Epithelial cell of esophagus (primary cell): Measurements from ENCODE around the gene CDC42BPA.

Source experiments
- DNase-seq: peaks from one replicate; pipeline ENCODE4 v3.0.0; 2010; ENCODE audit warnings: low read depth
- H3K4me3 ChIP-seq: 2 replicates; pipeline ENCODE4 v1.5.1; 2011; ENCODE audit warnings: mild to moderate bottlenecking, low read length, control low read depth
- TF ChIP-seq, protein P1 (sequence below): IDR thresholded peaks from 2 replicates; pipeline ENCODE4 v1.5.1; 2011; ENCODE audit warnings: low read depth, mild to moderate bottlenecking, low read length, control low read depth, inconsistent platforms; ENCODE audit not compliant: insufficient read depth; ENCODE audit errors: missing control alignments

CDC42BPA gene

GRCh38 chr1:226987179-226987536 lies 331.1 kb downstream of the CDC42BPA start:
- TF ChIP-seq, protein P1, sequence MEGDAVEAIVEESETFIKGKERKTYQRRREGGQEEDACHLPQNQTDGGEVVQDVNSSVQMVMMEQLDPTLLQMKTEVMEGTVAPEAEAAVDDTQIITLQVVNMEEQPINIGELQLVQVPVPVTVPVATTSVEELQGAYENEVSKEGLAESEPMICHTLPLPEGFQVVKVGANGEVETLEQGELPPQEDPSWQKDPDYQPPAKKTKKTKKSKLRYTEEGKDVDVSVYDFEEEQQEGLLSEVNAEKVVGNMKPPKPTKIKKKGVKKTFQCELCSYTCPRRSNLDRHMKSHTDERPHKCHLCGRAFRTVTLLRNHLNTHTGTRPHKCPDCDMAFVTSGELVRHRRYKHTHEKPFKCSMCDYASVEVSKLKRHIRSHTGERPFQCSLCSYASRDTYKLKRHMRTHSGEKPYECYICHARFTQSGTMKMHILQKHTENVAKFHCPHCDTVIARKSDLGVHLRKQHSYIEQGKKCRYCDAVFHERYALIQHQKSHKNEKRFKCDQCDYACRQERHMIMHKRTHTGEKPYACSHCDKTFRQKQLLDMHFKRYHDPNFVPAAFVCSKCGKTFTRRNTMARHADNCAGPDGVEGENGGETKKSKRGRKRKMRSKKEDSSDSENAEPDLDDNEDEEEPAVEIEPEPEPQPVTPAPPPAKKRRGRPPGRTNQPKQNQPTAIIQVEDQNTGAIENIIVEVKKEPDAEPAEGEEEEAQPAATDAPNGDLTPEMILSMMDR: no peak
- DNase-seq: no peak
- H3K4me3 ChIP-seq: no peak overlapping the region

DNA sequence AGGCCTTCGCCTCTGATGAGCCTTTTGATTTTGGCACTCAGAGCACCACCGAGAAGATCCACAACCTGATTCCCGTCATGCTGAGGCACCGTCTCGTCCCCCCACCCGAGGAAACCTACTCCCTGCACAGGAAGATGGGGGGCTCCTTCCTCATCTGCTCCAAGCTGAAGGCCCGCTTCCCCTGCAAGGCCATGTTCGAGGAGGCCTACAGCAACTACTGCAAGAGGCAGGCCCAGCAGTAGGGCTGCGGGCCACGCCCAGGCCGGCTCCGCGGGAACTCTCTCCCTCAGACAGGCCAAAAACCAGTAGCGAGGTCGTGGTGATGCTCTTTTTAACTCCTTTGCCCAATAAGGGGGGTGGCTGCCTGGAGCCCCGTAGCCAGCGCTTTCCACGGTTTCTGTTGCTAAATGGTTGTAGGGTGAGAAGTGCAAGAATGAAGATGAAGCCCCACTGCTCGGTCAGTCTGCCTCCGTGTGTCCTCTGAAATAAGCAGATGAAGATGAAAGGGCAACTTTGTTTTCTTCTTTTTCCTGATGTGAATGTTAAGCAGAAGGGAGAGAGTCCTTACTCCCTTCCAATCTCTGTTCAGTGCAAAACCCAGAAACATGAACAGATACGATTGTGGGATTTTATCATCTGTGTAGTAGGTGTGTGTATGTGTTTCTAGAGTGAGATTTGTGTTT lies 331.7 kb downstream of the CDC42BPA start:
- DNase-seq: no peak
- no peak overlapping the region for H3K4me3 ChIP-seq
- TF ChIP-seq, protein P1: no peak

GRCh38 chr1:226985839-226986463 lies 332.3 kb downstream of the CDC42BPA start:
- H3K4me3 ChIP-seq: no peak overlapping the region
- TF ChIP-seq, protein P1: no peak
- peak; percentile 15 for DNase-seq

- no peak for DNase-seq
- TF ChIP-seq, protein P1: no peak
- no peak overlapping the region for H3K4me3 ChIP-seq
Observed at GRCh38 chr1:226985239-226985838, 333.0 kb downstream of the CDC42BPA start.

- TF ChIP-seq, protein P1: no peak
- no peak for DNase-seq
- H3K4me3 ChIP-seq: no peak overlapping the region
Observed at GRCh38 chr1:226984521-226985238, 333.6 kb downstream of the CDC42BPA start.

GRCh38 chr1:226983992-226984364 lies 334.3 kb downstream of the CDC42BPA start:
- H3K4me3 ChIP-seq: no peak overlapping the region
- DNase-seq: no peak
- TF ChIP-seq, protein P1: no peak
